Measurements from ENCODE around the gene ELOVL1.

The ELOVL1 gene

GRCh38 chr1:43352881-43353280 lies 14.9 kb downstream of the ELOVL1 start:
- no peak for DNase-seq

- no peak for DNase-seq
These were observed 15.5 kb downstream of the ELOVL1 start for GRCh38 chr1:43352351-43352705.

DNA sequence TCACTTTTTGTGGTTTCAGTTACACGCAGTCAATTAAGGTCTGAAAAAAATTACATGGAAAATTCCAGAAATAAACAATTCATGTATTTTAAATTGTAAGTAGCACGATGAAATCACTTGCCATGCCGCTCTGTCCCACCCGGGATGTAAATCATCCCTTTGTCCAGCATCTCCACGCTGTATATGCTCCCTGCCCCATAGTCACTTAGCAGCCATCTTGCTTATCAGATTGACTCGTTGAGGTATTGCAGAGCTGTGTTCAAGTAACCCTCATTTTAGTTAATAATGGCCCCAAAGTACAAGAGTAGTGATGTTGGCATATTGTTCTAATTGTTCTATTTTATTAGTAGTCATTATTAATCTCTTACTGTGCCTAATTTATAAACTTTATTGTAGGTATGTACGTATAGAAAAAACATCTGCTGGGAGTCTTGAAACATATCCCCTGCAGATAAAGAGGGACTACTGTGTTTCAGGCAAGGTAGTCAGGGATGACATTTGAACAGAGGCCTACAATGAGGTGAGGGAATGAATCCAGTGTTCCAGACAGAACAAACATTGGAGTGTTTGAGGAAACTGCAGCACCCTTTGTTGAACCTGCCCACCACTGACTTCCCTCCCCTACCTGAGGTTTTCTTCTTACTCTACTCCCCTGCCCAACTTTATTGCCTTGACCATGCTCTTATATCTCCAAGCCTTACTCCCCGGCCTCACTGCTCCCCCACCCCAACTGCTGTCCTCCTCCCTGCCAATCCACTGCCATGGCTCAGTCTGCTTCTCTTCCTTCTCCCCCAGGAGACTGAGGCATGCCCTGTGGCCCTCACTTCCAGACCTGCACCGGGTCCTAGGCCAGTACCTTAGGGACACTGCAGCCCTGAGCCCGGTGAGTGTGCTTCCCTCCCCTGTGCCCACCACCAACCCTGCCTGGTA lies 16.1 kb downstream of the ELOVL1 start:
- no peak for DNase-seq

DNA sequence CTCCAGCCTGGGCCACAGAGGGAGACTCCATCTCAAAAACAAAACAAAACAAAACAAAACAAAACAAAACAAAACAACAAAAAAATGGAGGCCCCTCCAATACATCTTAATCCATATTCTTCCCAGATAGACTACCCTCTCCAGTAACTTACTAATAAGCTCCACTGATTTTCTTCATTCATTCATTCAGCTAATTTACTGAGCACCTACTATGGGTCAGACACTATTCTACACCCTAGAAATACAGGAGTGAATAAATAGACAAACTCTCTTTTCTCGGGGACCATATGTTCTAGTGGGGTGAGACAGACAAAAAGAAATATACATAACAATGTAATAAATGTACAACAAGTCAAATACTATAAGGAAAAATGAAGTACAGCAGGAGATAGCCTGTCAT lies 16.8 kb downstream of the ELOVL1 start:
- no peak for DNase-seq

DNA sequence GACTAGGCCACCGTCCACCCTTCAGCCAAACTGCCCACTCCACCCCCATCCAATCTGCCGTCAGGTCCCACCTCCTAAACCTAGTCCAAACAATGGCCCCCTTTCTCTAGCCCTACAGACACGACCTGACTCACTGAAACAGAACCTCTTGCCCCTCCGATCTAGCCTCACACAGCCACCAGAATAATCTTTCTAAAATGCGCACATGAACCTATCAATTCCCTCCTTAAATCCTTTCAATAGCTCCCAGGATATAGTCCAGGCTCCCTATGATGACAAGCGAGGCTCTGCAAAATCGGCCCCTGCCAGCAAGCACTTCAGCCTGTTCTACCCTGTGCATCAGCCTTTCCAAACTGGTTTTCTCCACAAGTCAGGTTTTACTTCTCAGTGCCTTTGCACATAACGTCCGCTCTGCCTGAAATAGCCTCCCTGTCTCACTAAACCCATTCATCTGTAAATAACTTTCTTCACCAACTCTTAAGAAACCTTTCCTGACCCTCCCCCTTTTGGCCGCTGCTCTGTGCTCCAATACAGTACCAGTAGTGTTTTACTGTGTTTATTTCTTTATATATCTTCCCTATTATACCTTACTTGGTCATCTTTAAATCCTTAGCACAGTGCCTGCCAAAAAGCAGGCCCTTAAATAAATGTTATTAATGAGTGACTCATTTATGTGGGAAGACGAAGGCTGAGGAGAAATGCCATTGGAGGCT lies 18.1 kb downstream of the ELOVL1 start:
- DNase-seq: no peak

DNA sequence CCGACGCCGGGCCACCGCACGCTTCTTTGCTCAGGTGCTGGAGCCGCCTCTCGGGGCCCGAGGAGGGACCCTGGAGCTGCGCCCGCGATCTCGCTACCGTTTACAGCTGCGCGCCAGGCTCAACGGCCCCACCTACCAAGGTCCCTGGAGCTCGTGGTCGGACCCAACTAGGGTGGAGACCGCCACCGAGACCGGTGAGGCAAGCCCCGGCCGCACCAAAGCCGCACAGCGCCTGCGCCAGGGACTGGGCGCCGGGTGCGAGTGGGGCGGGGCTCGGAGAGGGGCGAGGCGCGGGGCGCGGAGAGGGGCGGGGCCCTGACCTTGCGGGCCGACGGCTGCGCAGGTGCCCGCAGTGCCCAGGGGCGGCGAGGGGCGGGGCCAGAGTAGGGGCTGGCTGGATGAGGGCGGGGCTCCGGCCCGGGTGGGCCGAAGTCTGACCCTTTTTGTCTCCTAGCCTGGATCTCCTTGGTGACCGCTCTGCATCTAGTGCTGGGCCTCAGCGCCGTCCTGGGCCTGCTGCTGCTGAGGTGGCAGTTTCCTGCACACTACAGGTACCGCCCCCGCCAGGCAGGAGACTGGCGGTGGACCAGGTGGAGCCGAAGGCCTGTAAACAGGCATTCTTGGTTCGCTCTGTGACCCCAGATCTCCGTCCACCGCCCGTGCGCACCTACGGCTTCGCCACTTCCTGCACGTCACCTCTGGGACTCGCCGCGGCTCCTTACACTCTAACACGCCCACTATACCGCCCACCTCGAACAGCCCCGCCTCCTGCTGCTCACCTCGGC lies 18.8 kb downstream of the ELOVL1 start:
- DNase-seq: peak; percentile 91 to 99

DNA sequence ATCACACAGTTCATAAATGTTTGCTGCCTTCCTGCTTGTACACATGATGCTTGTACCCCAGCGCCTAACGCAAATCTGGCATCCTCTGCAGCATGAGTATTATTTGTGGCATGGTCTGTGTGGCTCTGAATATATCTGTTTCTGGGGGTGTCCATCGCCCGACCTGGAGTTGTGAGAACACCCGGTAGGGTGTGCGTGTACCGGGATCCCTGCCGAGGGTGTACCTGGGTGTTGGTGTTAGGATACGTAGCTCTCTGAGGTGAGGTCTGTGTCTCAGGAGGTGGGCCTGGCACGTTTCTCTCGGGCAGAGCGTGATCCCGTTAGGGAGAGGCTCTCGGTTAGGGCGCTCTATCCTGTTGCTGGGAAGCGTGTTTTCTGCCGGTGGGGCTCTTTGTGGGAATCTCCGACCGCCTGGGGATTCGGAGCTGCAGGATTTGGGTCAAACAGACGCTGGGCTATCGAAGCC lies 19.4 kb downstream of the ELOVL1 start:
- DNase-seq: peak in 1 of 2 experiments; percentile 82

- DNase-seq: no peak
These were observed 21.2 kb downstream of the ELOVL1 start for GRCh38 chr1:43346636-43347035.

GRCh38 chr1:43345120-43345519 lies 22.7 kb downstream of the ELOVL1 start:
- DNase-seq: no peak

DNA sequence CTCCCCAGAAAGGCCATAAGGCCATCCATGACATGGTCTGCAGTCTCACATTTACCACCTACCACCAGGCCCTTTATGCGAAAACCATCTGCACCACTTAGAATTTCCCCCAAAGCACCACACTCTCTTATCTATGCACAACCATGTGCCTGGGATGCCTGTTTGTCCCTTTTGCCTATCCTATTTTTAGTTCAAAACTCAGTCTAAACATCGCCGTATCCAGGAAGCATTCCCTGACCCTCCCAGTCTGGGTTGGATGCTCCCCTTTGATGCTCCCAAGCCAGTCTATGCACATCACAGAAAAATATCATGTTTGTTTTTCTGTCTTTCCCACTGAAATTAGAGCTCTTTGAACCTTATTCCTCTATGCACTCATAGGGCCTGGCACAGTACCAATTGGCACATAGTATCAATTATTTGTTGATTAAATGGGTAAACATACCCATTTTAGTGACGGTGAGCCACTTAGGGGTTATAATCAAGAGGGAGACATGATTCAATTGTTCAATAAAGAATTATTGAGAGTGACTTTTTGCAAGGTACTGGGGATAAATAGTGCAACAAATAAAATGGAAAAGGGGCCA lies 23.5 kb downstream of the ELOVL1 start:
- DNase-seq: no peak

DNA sequence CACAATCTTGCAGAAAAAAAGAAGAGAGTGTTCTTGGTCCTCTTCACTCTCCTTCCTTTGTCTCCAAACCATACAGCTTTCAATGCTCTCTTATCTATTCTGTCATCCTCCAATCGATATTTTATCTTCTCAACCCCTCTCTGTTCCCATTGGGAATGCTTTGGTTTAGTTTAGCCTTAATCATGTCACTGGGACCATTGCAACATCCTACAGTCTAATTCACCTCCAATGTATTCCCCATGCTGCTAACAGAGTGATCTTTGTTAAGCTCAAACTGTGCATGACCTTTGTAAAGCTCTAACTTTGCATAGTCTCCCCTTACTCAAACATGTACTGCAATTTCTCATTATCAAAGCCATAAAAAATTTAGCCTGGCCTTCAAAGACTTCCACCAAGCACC lies 27.3 kb downstream of the ELOVL1 start:
- peak; percentile 98 for DNase-seq

GRCh38 chr1:43339584-43340232 lies 28.1 kb downstream of the ELOVL1 start:
- peak; percentile 47 to 73 for DNase-seq

DNA sequence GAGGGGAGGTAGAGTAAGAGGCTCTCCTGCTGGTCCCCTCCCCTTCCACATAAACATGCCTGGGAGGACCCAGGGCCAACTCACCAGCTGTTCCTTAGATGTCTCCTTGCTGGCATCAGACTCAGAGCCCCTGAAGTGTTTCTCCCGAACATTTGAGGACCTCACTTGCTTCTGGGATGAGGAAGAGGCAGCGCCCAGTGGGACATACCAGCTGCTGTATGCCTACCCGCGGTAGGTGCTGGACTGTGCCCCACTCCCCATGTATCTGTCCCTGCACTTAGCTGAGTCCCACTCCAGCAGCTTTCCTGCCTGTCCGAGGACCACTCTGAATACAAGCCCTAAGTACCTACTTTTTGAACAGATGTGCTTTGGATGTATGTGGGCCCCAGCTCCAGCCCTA lies 29.8 kb downstream of the ELOVL1 start:
- no peak for DNase-seq

- no peak for DNase-seq
These were observed 30.2 kb downstream of the ELOVL1 start, which contains the start of gene MPL for GRCh38 chr1:43337588-43337987. Gene MPL, plus strand, starts transcription at chr1:43337818. Its CDS starts 31 bp downstream, at chr1:43337849.

DNA sequence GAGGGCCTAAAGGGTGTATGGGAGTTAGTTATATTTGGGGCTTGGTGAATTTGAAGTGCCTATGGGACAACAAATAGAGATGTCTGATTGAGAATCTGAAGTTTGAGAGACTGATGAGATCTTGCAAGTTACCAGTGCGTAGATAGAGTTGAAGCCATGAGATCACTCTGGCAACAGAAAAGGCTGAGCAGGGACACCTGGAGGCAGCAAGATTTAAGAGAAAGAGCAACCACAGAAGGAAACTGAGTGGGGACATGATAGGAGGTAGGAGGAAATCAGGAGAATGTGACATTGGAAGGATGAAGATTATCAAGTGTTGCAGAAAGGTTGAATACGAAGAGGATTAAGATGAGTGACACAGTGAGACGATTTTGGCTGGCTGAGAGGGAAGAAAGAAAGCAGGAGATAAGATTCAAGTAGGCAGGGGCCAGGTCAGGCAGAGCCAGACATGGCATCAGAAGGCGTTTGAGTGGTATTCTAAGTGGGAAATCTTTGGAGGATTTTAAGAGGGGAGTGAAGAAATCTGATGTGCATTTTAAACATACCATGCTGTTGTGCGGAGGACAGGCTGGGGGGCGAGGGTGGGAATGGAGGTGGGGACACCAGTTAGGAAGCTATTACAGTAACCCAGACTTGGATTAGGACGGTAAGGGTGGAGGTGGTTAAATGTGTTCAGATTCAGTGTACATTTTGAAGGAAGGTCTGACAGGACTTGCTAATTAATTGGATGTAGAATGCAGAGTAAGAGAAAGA lies 33.2 kb downstream of the ELOVL1 start:
- no peak for DNase-seq

DNA sequence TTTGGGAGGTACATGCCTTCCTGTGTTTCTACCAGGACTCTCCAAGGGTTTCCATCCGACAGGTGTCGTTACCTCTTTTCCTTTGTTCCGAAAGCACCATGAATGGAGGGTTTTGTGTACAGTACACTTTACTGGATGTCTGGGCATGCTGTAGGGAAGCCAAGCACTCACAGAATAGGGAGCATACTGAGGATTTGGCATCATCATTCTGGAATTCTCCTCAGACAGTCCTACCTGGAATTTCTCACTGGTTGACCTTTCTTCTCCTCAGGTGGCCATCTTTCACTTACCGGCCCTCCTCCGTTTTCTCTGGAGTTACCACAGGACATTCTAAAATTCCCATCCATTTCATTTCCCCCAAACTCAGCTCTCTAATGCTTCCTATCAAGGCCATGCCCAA lies 36.1 kb downstream of the ELOVL1 start:
- no peak for DNase-seq

DNA sequence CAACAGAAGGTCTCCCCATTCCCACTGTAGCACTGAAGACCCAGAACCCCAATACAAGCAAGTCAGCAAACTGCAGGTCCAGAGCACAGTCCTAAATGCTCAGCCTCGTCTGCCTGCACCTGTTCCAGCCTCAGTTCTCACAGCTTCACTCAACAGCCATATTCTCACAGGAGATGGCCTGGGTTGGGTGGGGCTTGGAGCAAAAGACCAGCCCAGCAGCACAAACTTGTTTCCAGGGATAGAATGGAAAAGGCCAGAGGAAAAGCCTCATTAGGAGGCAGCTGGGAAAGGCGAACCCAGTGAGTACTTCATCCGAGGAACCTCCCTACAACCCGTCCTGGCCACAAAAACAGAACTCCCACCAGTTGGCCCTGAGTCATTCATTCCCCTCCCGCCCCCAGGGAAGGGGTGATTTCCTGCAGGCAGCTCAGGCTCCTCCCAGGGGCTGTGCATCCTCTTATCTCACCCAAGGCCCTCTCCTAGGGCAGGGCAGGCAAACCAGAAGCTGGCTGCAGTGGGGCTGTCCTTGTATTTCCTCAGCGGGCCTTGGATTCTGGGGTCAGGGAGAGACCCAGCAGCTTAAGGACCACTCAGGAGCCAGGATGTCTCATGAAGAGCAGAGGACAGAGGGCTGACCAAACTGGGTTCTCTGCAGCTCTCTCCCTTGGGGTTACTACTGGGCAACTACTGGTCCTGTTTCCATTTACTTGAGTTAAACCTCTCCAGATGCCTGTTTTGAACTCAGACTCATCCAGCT lies 37.6 kb downstream of the ELOVL1 start:
- no peak for DNase-seq

GRCh38 chr1:43327549-43328292 lies 40.1 kb downstream of the ELOVL1 start:
- no peak for DNase-seq

DNA sequence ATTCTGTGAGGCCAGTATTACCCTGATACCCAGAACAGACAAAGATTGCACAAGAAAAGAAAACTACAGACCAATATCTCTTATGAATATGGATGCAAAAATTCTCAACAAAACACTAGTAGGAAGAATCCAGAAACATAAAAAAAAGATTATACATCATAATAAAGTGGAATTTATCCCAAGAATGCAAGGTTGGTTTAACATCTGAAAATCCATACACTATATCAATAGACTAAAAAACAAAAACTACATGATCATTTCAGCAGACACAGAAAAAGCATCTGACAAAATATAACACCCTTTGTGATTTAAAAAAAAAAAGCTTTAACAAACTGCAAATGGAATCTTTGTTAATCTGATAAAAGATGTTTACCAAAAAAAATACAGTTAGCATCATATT lies 42.4 kb downstream of the ELOVL1 start:
- no peak for DNase-seq

DNA sequence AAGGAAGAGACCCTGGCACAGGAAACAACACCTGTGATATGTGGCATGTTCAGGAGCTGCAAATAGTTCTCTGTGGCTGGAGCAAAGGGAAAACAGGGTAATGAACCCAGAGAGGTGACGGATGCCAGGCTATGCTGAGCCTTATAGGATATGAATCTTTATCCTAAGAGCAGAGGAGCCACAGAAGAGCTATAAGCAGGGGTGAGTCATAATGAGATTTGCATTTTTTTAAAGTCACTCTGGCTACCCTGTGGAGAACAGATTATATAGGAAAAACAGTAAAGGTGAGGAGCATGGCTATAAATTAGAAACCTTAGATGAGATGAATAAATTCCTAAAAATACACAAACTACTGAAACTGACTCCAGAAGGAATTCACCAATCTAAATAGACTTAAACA lies 43.0 kb downstream of the ELOVL1 start:
- peak in 1 of 2 experiments; percentile 22 for DNase-seq
